Measurements from ENCODE around the gene HRAS. TPM values are rescaled to one million over a fixed set of nuclear protein-coding genes. Genes with fewer than 3 reads are reported as not detected.
"Not testable (repeated sequence)": the region's sequence is repeated elsewhere in the genome, so short reads cannot be mapped to it uniquely, and the experiment has no call there.

Gene HRAS
- polyA plus RNA-seq, 3 donors = 34.1 to 76.3 (median 58.1) TPM

GRCh38 chr11:526192-526591 lies 9.2 kb downstream of the HRAS start:
- WGBS, 3 donors = 85 to 88% (median 86%) methylated on average over 17 of the region's 17 CpGs
- H3K27ac ChIP-seq (ENCODE audit: low read depth, low read length) = no peak overlapping the region

- no peak overlapping the region for H3K27ac ChIP-seq (ENCODE audit: low read depth, low read length)
- 85 to 93% (median 93%) methylated on average over 10 of the region's 10 CpGs for WGBS, 3 donors
These were observed 14.1 kb downstream of the HRAS start for GRCh38 chr11:521177-521688.

GRCh38 chr11:520428-521176 lies 14.8 kb downstream of the HRAS start:
- WGBS, 3 donors = 91 to 93% (median 91%) methylated on average over 39 of the region's 39 CpGs
- H3K27ac ChIP-seq (ENCODE audit: low read depth, low read length) = no peak overlapping the region

GRCh38 chr11:518463-519202 lies 16.7 kb downstream of the HRAS start:
- WGBS, 3 donors = 6 to 9% (median 7%) methylated on average over 67 to 74 of the region's 74 CpGs

GRCh38 chr11:516918-517685 lies 18.3 kb downstream of the HRAS start:
- WGBS, 3 donors = 94 to 96% (median 96%) methylated on average over 36 to 43 of the region's 43 CpGs
- H3K27ac ChIP-seq (ENCODE audit: low read depth, low read length) = not testable (repeated sequence)

More at GRCh38 chr11:518463-519202, 16.7 kb downstream of the HRAS start:
- H3K27ac ChIP-seq (ENCODE audit: low read depth, low read length) = no peak overlapping the region

- H3K27ac ChIP-seq (ENCODE audit: low read depth, low read length) = no peak overlapping the region
- 92 to 94% (median 93%) methylated on average over 4 of the region's 4 CpGs for WGBS, 3 donors
These were observed 19.0 kb downstream of the HRAS start for GRCh38 chr11:516400-516799.

GRCh38 chr11:515131-515530 lies 20.2 kb downstream of the HRAS start:
- 91 to 95% (median 92%) methylated on average over 6 of the region's 6 CpGs for WGBS, 3 donors
- H3K27ac ChIP-seq (ENCODE audit: low read depth, low read length) = no peak overlapping the region

- H3K27ac ChIP-seq (ENCODE audit: low read depth, low read length) = no peak overlapping the region
- WGBS, 3 donors = 70 to 94% (median 81%) methylated on average over 10 of the region's 10 CpGs
These were observed 20.8 kb downstream of the HRAS start for GRCh38 chr11:514606-515005.

- 90 to 94% (median 91%) methylated on average over 29 of the region's 29 CpGs for WGBS, 3 donors
- H3K27ac ChIP-seq (ENCODE audit: low read depth, low read length) = no peak overlapping the region
These were observed 22.4 kb downstream of the HRAS start for GRCh38 chr11:512761-513595.

- H3K27ac ChIP-seq (ENCODE audit: low read depth, low read length) = no peak overlapping the region
- WGBS, 3 donors = 80 to 91% (median 85%) methylated on average over 5 of the region's 5 CpGs
These were observed 26.4 kb downstream of the HRAS start for GRCh38 chr11:508956-509355.

GRCh38 chr11:507727-508515 lies 27.5 kb downstream of the HRAS start:
- WGBS, 3 donors = 42 to 44% (median 43%) methylated on average over 43 to 45 of the region's 45 CpGs
- H3K27ac ChIP-seq (ENCODE audit: low read depth, low read length) = no peak overlapping the region

- 1 to 2% (median 1%) methylated on average over 86 to 93 of the region's 93 CpGs for whole genome bisulfite sequencing, 3 donors
- peak within 1 kb of the TSS; percentile 99 for H3K27ac ChIP-seq (ENCODE audit: low read depth, low read length)
These were observed 28.2 kb downstream of the HRAS start, which contains the start of gene RNH1 for GRCh38 chr11:506995-507726. Gene RNH1 (minus strand): TSS chr11:507242. CDS start chr11:502162, 5,080 bp downstream.

GRCh38 chr11:506238-506994 lies 29.0 kb downstream of the HRAS start:
- WGBS, 3 donors = 0 to 1% (median 0%) methylated on average over 70 to 71 of the region's 71 CpGs
- peak overlapping the region; percentile 99 for H3K27ac ChIP-seq (ENCODE audit: low read depth, low read length)

GRCh38 chr11:504994-505344 lies 30.4 kb downstream of the HRAS start:
- 54 to 75% (median 62%) methylated on average over 7 of the region's 7 CpGs for WGBS, 3 donors
- peak overlapping the region; percentile 70 for H3K27ac ChIP-seq (ENCODE audit: low read depth, low read length)

GRCh38 chr11:504053-504993 lies 31.1 kb downstream of the HRAS start:
- 3 to 22% (median 5%) methylated on average over 70 to 72 of the region's 72 CpGs for WGBS, 3 donors
- peak overlapping the region; percentile 70 for H3K27ac ChIP-seq (ENCODE audit: low read depth, low read length)
